ENCODE results near the gene DMPK. TPM values are rescaled to one million over a fixed set of nuclear protein-coding genes. Genes with fewer than 3 reads are reported as not detected.

DMPK gene
- total RNA-seq, 6 donors from 2014 or later = 24.2 to 192 (median 43.8) TPM

DNA sequence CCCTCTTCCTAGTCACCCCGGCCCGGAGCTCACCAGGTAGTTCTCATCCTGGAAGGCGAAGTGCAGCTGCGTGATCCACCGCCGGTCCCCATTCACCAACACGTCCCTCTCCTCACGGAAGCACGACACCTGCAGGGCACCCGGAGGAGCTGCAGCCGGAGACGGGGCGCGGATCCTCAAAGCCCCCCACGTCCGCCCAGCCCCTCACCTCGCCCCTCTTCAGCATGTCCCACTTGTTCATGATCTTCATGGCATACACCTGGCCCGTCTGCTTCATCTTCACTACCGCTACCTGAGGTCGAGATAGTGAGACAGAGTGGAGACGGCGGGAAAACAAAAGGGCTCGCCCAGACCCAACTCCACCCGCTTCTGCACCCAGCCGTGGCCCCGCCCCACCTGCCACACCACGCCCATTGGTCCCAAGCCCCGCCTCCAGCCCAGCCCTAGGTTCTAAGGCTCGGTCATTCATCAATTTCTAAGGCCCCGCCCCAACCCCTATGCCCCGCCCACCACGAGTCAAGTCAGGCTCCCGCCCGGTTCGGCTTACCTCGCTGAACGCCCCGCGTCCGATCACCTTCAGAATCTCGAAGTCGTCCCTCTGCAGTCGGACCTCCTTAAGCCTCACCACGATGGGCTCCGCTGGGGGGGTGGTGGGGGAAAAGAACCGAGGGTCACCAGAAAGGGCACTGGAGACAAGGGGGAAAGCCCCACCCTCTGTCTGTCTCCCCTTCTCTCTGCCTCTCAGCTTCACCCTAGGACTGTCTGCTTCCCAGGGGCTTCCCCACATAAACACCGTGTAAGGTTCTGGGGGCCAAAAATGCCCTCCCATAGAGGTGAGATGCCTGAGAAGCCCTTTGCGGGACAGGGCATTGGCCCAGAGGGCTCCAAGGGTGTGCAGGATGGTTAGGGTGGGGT lies 2.8 kb downstream of the DMPK start:
- TF ChIP-seq POLR2AphosphoS5 (IDR thresholded peaks at IDR 0.05) (no peak), POLR2A (IDR thresholded peaks at IDR 0.05) (peak in 1 of 4 donors; percentile 14), EP300 (IDR thresholded peaks at IDR 0.05) (no peak)
- TF ChIP-seq, protein P1, sequence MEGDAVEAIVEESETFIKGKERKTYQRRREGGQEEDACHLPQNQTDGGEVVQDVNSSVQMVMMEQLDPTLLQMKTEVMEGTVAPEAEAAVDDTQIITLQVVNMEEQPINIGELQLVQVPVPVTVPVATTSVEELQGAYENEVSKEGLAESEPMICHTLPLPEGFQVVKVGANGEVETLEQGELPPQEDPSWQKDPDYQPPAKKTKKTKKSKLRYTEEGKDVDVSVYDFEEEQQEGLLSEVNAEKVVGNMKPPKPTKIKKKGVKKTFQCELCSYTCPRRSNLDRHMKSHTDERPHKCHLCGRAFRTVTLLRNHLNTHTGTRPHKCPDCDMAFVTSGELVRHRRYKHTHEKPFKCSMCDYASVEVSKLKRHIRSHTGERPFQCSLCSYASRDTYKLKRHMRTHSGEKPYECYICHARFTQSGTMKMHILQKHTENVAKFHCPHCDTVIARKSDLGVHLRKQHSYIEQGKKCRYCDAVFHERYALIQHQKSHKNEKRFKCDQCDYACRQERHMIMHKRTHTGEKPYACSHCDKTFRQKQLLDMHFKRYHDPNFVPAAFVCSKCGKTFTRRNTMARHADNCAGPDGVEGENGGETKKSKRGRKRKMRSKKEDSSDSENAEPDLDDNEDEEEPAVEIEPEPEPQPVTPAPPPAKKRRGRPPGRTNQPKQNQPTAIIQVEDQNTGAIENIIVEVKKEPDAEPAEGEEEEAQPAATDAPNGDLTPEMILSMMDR (IDR thresholded peaks at IDR 0.05) = peak; percentile 58 to 88 (median 77)
- DNase-seq (peak; percentile 88 to 97), ATAC-seq (ENCODE audit: low FRiP score in 2 of 2) (peak; percentile 78 to 91)
- Histone ChIP-seq H3K4me3 (peak overlapping the region in 3 of 4 donors; percentile 23 to 55 (median 40)), H3K4me1 (peaks cover 35 to 58% (median 43%) of the 10 kb centered on the region in 4 donors), H3K9me3 (no peaks in the 10 kb centered on the region), H3K27me3 (no peaks in the 10 kb centered on the region), H3K36me3 (peaks cover 0 to 32% (median 18%) of the 10 kb centered on the region in 4 donors), H3K27ac (peak overlapping the region in 3 of 4 donors; percentile 37 to 84 (median 82))
- whole genome bisulfite sequencing, 2 donors = 9 to 16% methylated on average over 32 to 47 of the region's 48 CpGs

DNA sequence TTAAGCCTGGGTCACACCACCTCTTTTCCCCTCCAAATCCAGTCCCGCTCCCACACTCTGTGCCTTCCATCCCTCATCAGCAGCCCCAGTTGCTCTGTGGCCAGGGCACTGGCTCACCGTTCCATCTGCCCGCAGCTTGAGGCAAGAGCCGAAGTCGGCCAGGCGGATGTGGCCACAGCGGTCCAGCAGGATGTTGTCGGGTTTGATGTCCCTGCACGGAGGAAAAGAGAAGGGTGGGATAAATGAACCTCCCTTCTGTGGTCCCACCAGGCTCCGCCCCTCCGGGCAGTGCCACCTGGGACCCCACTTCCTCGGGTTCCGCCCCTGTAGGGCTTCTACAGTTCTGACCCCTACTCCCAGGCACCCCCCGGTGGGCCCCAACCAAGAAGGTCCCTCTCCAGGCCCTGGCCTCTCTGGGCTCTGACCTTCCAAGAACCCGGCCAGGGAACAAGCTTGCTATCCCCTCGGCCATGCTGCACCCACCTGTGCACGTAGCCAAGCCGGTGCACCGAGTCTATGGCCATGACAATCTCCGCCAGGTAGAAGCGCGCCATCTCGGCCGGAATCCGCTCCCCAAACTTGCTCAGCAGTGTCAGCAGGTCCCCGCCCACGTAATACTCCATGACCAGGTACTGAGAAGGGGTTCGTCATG lies 4.2 kb downstream of the DMPK start:
- H3K4me3 ChIP-seq = no peak overlapping the region
- peak in 1 of 2 donors; percentile 80 for DNase-seq
- no peak for ATAC-seq (ENCODE audit: low FRiP score in 2 of 2)
- 94 to 99% methylated on average over 26 to 28 of the region's 28 CpGs for WGBS, 2 donors
- no peak for TF ChIP-seq POLR2A (IDR thresholded peaks at IDR 0.05)
- TF ChIP-seq, protein P1 (IDR thresholded peaks at IDR 0.05) = no peak
- no peak for TF ChIP-seq EP300 (IDR thresholded peaks at IDR 0.05)
- no peak for TF ChIP-seq POLR2AphosphoS5 (IDR thresholded peaks at IDR 0.05)
- no peak overlapping the region for H3K27ac ChIP-seq
- peaks cover 35 to 47% (median 37%) of the 10 kb centered on the region in 4 donors for H3K4me1 ChIP-seq
- H3K36me3 ChIP-seq = peaks cover 0 to 38% (median 18%) of the 10 kb centered on the region in 4 donors
- no peaks in the 10 kb centered on the region for H3K27me3 ChIP-seq
- no peaks in the 10 kb centered on the region for H3K9me3 ChIP-seq

DNA sequence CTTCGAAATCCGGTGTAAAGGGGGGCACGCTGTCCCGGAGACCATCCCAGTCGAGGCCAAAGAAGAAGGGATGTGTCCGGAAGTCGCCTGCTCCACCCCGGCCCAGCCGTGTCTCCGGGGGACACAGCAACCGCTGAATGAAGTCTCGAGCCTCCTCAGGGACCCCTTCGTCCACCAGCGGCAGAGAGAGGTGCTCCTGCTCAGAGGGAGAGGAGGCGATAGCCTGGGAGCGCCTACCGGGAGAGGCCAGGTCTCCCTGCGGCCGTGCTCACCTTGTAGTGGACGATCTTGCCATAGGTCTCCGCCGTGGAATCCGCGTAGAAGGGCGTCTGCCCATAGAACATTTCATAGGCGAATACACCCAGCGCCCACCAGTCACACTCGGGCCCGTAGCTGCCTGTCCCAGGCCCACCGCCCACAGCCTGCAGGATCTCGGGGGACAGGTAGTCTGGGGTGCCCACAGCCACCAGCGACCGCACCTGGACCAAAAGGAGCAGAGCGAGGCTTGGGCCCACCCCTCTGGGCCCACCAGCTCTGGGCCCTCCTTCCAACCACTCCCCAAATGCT lies 4.8 kb downstream of the DMPK start:
- H3K4me3 ChIP-seq = no peak overlapping the region
- DNase-seq (peak in 1 of 2 donors; percentile 70), ATAC-seq (ENCODE audit: low FRiP score in 2 of 2) (no peak)
- H3K36me3 ChIP-seq = peaks cover 0 to 40% (median 18%) of the 10 kb centered on the region in 4 donors
- no peaks in the 10 kb centered on the region for H3K9me3 ChIP-seq
- 92 to 94% methylated on average over 17 to 34 of the region's 34 CpGs for WGBS, 2 donors
- peaks cover 34 to 44% (median 37%) of the 10 kb centered on the region in 4 donors for H3K4me1 ChIP-seq
- no peak overlapping the region for H3K27ac ChIP-seq
- TF ChIP-seq, protein P1 (IDR thresholded peaks at IDR 0.05) = no peak
- TF ChIP-seq POLR2A (IDR thresholded peaks at IDR 0.05) (no peak), EP300 (IDR thresholded peaks at IDR 0.05) (no peak), POLR2AphosphoS5 (IDR thresholded peaks at IDR 0.05) (no peak)
- no peaks in the 10 kb centered on the region for H3K27me3 ChIP-seq

DNA sequence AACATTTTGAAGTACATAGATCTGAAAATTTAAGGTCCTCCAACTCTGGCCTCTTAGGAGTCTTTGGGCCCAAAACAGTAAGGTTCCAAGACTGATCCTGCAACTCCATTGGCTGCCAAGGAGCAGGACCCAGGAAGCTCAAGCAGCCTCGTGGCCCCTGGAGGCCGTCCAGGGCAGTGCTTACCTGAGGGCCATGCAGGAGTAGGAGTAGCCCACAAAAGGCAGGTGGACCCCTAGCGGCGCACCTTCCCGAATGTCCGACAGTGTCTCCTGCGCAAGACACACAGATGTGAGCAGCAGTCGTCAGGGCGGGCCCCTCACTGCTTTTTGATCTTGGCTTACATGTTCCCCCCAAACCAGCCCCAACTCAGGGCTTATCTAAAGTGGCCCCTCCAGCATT lies 7.5 kb downstream of the DMPK start:
- DNase-seq (no peak), ATAC-seq (ENCODE audit: low FRiP score in 2 of 2) (no peak)
- WGBS, 2 donors = 65 to 75% methylated on average over 7 to 9 of the region's 9 CpGs
- Histone ChIP-seq H3K4me3 (no peak overlapping the region), H3K36me3 (peaks cover 0 to 40% (median 21%) of the 10 kb centered on the region in 4 donors), H3K9me3 (no peaks in the 10 kb centered on the region), H3K4me1 (peaks cover 15 to 33% (median 25%) of the 10 kb centered on the region in 4 donors), H3K27me3 (no peaks in the 10 kb centered on the region), H3K27ac (no peak overlapping the region)
- TF ChIP-seq POLR2A (IDR thresholded peaks at IDR 0.05) (no peak), POLR2AphosphoS5 (IDR thresholded peaks at IDR 0.05) (no peak), EP300 (IDR thresholded peaks at IDR 0.05) (no peak)
- TF ChIP-seq, protein P1 (IDR thresholded peaks at IDR 0.05) = no peak
